CD4-positive, alpha-beta memory T cell (primary cell): Measurements from ENCODE around the gene SRRM5. TPM values are rescaled to one million over a fixed set of nuclear protein-coding genes. Genes with fewer than 3 reads are reported as not detected.
A peak's percentile ranks its signal among the peaks of the same experiment; 100 is the strongest.

ENCODE experiments used
- CTCF ChIA-PET: fragments of 350-600 bp; sonication (Branson Sonifier 250); formaldehyde crosslinking; loops from one replicate; lab custom pipeline; 2021; ENCODE audit warnings: inconsistent platforms; ENCODE audit not compliant: partially characterized antibody; lab: Charles Lee
- POLR2A ChIA-PET: fragments of 350-600 bp; sonication (Branson Sonifier 250); formaldehyde crosslinking; loops from one replicate; lab custom pipeline; 2021; ENCODE audit not compliant: partially characterized antibody; lab: Charles Lee
- DNase-seq, 5 donors: peaks; one replicate each; pipeline versions ENCODE4 v3.0.0 to v3.0.0-alpha.2; 2020 to 2022; ENCODE audit warnings: mixed read lengths in 1 of 5
- H3K27ac ChIP-seq: one replicate; pipeline ENCODE4 v1.7.0; 2013; ENCODE audit warnings: low read depth, low read length
- H3K27me3 ChIP-seq: 2 replicates; pipeline ENCODE4 v1.7.0; 2013; ENCODE audit warnings: mild to moderate bottlenecking, low read length, moderate library complexity; ENCODE audit not compliant: insufficient read depth
- H3K36me3 ChIP-seq: 2 replicates; pipeline ENCODE4 v1.7.0; 2013; ENCODE audit warnings: mild to moderate bottlenecking, low read length, moderate library complexity; ENCODE audit not compliant: insufficient read depth
- H3K4me1 ChIP-seq: 2 replicates; pipeline ENCODE4 v1.7.0; 2013; ENCODE audit warnings: mild to moderate bottlenecking, low read length, moderate library complexity; ENCODE audit not compliant: insufficient read depth
- H3K4me3 ChIP-seq, 2 donors: one replicate each; pipeline ENCODE4 v1.7.0; 2013; ENCODE audit warnings: low read length in 2 of 2, mild to moderate bottlenecking in 1 of 2
- H3K9me3 ChIP-seq, 2 donors: one replicate each; pipeline ENCODE4 v1.7.0; 2013; ENCODE audit warnings: low read length in 2 of 2, control low read depth in 1 of 2; ENCODE audit not compliant: control insufficient read depth in 1 of 2
- H3K27ac Mint-ChIP-seq, 7 donors: one replicate each; pipeline ENCODE4 v1.8.0; 2020 to 2021; ENCODE audit warnings: mixed read lengths in 7 of 7, mild to moderate bottlenecking in 6 of 7, inconsistent platforms in 3 of 7, moderate library complexity in 3 of 7
- H3K27me3 Mint-ChIP-seq, 2 donors: one replicate each; pipeline ENCODE4 v1.8.0; 2020 to 2021; ENCODE audit warnings: mixed read lengths in 2 of 2
- H3K36me3 Mint-ChIP-seq, 2 donors: one replicate each; pipeline ENCODE4 v1.8.0; 2020 to 2021; ENCODE audit warnings: mixed read lengths in 2 of 2, inconsistent platforms in 1 of 2, mild to moderate bottlenecking in 1 of 2
- H3K4me1 Mint-ChIP-seq, 4 donors: one replicate each; pipeline ENCODE4 v1.8.0; 2020 to 2021; ENCODE audit warnings: mixed read lengths in 4 of 4, mild to moderate bottlenecking in 1 of 4
- H3K4me3 Mint-ChIP-seq, 8 donors: one replicate each; pipeline ENCODE4 v1.8.0; 2020 to 2021; ENCODE audit warnings: mixed read lengths in 8 of 8, mild to moderate bottlenecking in 7 of 8, moderate library complexity in 6 of 8, inconsistent platforms in 3 of 8
- H3K9me3 Mint-ChIP-seq, 8 donors: one replicate each; pipeline ENCODE4 v1.8.0; 2020 to 2021; ENCODE audit warnings: mixed read lengths in 8 of 8, mild to moderate bottlenecking in 5 of 8, inconsistent platforms in 3 of 8, moderate library complexity in 1 of 8
- intact Hi-C: fragments of 100-400 bp; cut with micrococcal nuclease; formaldehyde crosslinking; loops from one replicate; pipeline ENCODE4 v1.15.1; 2023
- polyA plus RNA-seq, 2 donors: library from polyadenylated mRNA; unstranded; fragments of 300-500 nt; fragmentation: Illumina TruSeq; gene quantifications; one replicate each; pipeline ENCODE4 v1.2.3, GENCODE V29; 2021
- total RNA-seq, 2 experiments: library from RNA; stranded (reverse); gene quantifications; one replicate each; pipeline ENCODE4 v1.2.3, GENCODE V29; 2021

Gene SRRM5
- total and polyA plus RNA-seq, 4 experiments from 2014 or later: 0.10 to 0.99 (median 0.83) TPM; not detected in 1

GRCh38 chr19:43594710-43595604 lies 16.9 kb upstream of the SRRM5 start:
- Mint-ChIP-seq H3K27me3 (no peaks in the 10 kb centered on the region), H3K4me1 (peaks cover 24 to 53% (median 37%) of the 10 kb centered on the region in 4 donors), H3K4me3 (peak overlapping the region; percentile 93 to 98 (median 95)), H3K36me3 (peaks cover 4 to 42% of the 10 kb centered on the region in 2 donors), H3K27ac (peak overlapping the region; percentile 100), H3K9me3 (no peaks in the 10 kb centered on the region)
- no peaks in the 10 kb centered on the region for H3K9me3 ChIP-seq
- H3K4me3 ChIP-seq: peak overlapping the region; percentile 50 to 98
- ChIA-PET POLR2A (interaction anchor here (0.9 to 5.1 kb wide), 21 partner anchors 10 to 190 kb away, joined by 3 to 61 read pairs (median 6); partner anchors contain the start of genes PINLYP, PLAUR, XRCC1 and ZNF428), CTCF (interaction anchor here (0.6 to 7.2 kb wide), 36 partner anchors 10 to 215 kb away, joined by 3 to 245 read pairs (median 7); partner anchors contain the start of genes PHLDB3, PINLYP, XRCC1 and ZNF575)
- peak overlapping the region; percentile 93 for H3K27ac ChIP-seq
- H3K27me3 ChIP-seq: no peaks in the 10 kb centered on the region
- peaks cover 22% of the 10 kb centered on the region for H3K36me3 ChIP-seq
- DNase-seq: peak; percentile 77 to 86 (median 80)
- H3K4me1 ChIP-seq: peaks cover 26% of the 10 kb centered on the region
- intact Hi-C loops: loop anchor here (1.0 to 5.0 kb wide), 4 partner anchors 68 to 156 kb away; partner anchors contain the start of gene ETHE1

- no peaks in the 10 kb centered on the region for H3K9me3 ChIP-seq
- no peaks in the 10 kb centered on the region for H3K9me3 Mint-ChIP-seq
- peaks cover 4 to 43% of the 10 kb centered on the region in 2 donors for H3K36me3 Mint-ChIP-seq
- peaks cover 26% of the 10 kb centered on the region for H3K36me3 ChIP-seq
- H3K4me3 Mint-ChIP-seq: peak overlapping the region; percentile 93 to 98 (median 95)
- peak overlapping the region; percentile 100 for H3K27ac Mint-ChIP-seq
- H3K27ac ChIP-seq: peak overlapping the region; percentile 93
- peak overlapping the region; percentile 50 to 98 for H3K4me3 ChIP-seq
- DNase-seq: no peak
- intact Hi-C loops: loop anchor here (2.0 to 5.0 kb wide), 3 partner anchors 69 to 157 kb away; partner anchors contain the start of gene ETHE1
- H3K27me3 Mint-ChIP-seq: no peaks in the 10 kb centered on the region
- ChIA-PET CTCF (interaction anchor here (0.9 to 7.2 kb wide), 16 partner anchors 11 to 214 kb away, joined by 3 to 245 read pairs (median 16); partner anchors contain the start of genes PINLYP and XRCC1), POLR2A (interaction anchor here (1.1 to 5.1 kb wide), 20 partner anchors 10 to 1376 kb away, joined by 3 to 61 read pairs (median 6); partner anchors contain the start of genes PHLDB3, PINLYP, PLAUR and XRCC1)
- H3K4me1 ChIP-seq: peaks cover 26% of the 10 kb centered on the region
- peaks cover 24 to 50% (median 37%) of the 10 kb centered on the region in 4 donors for H3K4me1 Mint-ChIP-seq
- H3K27me3 ChIP-seq: no peaks in the 10 kb centered on the region
These were observed 16.3 kb upstream of the SRRM5 start for GRCh38 chr19:43595605-43595998.

GRCh38 chr19:43595999-43596841 lies 15.7 kb upstream of the SRRM5 start, which contains the start of the genes IRGQ and ZNF576:
Gene IRGQ (minus strand): TSS chr19:43596134. CDS start chr19:43595338, 796 bp downstream.
Gene ZNF576 (plus strand): TSS chr19:43596595. CDS start chr19:43597109, 514 bp downstream.
- Mint-ChIP-seq H3K4me1 (peaks cover 24 to 49% (median 35%) of the 10 kb centered on the region in 4 donors), H3K36me3 (peaks cover 4 to 44% of the 10 kb centered on the region in 2 donors), H3K9me3 (no peaks in the 10 kb centered on the region), H3K27ac (peak within 1 kb of the TSS; percentile 100), H3K27me3 (no peaks in the 10 kb centered on the region), H3K4me3 (peak within 1 kb of the TSS; percentile 93 to 98 (median 95))
- ChIA-PET POLR2A (interaction anchor here (0.8 to 5.1 kb wide), 21 partner anchors 9 to 1376 kb away, joined by 3 to 61 read pairs (median 6); partner anchors contain the start of genes CADM4, PHLDB3, PINLYP and PLAUR), CTCF (interaction anchor here (0.9 to 7.2 kb wide), 13 partner anchors 10 to 164 kb away, joined by 3 to 245 read pairs (median 19); partner anchors contain the start of genes PINLYP and XRCC1)
- Histone ChIP-seq H3K36me3 (peaks cover 26% of the 10 kb centered on the region), H3K27ac (peak within 1 kb of the TSS; percentile 93), H3K9me3 (no peaks in the 10 kb centered on the region), H3K27me3 (no peaks in the 10 kb centered on the region), H3K4me1 (peaks cover 26% of the 10 kb centered on the region), H3K4me3 (peak within 1 kb of the TSS; percentile 50 to 98)
- peak; percentile 99 for DNase-seq
- intact Hi-C loops: loop anchor here (1.0 to 5.0 kb wide), 10 partner anchors 21 to 157 kb away; partner anchors contain the start of genes ETHE1, PINLYP, XRCC1 and ZNF428

DNA sequence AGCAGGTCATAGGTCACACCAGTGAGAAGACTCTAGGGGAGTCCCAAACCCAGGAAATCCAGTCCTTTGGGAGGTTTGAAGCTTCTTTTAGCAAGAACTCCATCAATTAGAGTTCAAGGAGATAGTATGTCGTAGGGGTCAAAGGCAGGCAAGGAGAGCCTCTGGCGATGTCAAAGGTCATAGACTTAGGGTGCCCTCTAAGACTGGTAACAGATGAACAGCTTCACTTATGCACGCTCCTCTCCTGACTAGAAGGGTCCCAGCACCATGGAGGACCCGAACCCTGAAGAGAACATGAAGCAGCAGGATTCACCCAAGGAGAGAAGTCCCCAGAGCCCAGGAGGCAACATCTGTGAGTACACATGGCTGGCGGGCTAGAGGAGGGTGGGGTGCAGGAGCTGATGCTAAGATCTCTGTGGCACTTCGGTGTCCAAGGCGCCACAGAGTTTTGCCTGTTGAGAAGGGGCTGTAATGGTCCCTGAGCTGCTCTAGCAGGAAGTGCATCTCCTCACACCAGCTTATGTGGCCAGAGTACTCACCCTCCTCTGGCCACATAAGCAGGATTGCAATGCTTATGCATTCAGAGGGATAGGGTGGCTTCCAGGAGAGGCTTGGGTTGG lies 14.9 kb upstream of the SRRM5 start:
- DNase-seq: peak in 1 of 5 donors; percentile 48
- peaks cover 4 to 48% of the 10 kb centered on the region in 2 donors for H3K36me3 Mint-ChIP-seq

GRCh38 chr19:43597876-43598275 lies 14.0 kb upstream of the SRRM5 start:
- peaks cover 26% of the 10 kb centered on the region for H3K4me1 ChIP-seq
- no peaks in the 10 kb centered on the region for H3K27me3 ChIP-seq
- peaks cover 24 to 49% (median 34%) of the 10 kb centered on the region in 4 donors for H3K4me1 Mint-ChIP-seq
- H3K36me3 ChIP-seq: peaks cover 26% of the 10 kb centered on the region
- no peak overlapping the region for H3K4me3 ChIP-seq
- POLR2A ChIA-PET: interaction anchor here (0.8 to 5.1 kb wide), 2 partner anchors 23 to 65 kb away, joined by 4 to 49 read pairs; partner anchors contain the start of genes PINLYP, XRCC1 and ZNF575
- no peak for DNase-seq
- peak overlapping the region; percentile 51 to 98 (median 95) for H3K4me3 Mint-ChIP-seq
- CTCF ChIA-PET: interaction anchor here (1.2 to 7.2 kb wide), 4 partner anchors 9 to 79 kb away, joined by 4 to 245 read pairs (median 44); partner anchors contain the start of genes PINLYP and XRCC1
- peaks cover 4 to 55% of the 10 kb centered on the region in 2 donors for H3K36me3 Mint-ChIP-seq
- no peaks in the 10 kb centered on the region for H3K27me3 Mint-ChIP-seq
- peak overlapping the region; percentile 100 for H3K27ac Mint-ChIP-seq
- intact Hi-C loops: loop anchor here (5.0 kb wide), 1 partner anchor 136 kb away; no protein-coding TSS in a partner anchor
- H3K9me3 ChIP-seq: no peaks in the 10 kb centered on the region
- H3K27ac ChIP-seq: peak overlapping the region; percentile 93
- H3K9me3 Mint-ChIP-seq: no peaks in the 10 kb centered on the region

More for the DNA sequence above, 14.9 kb upstream of the SRRM5 start:
- intact Hi-C loops: loop anchor here (1.0 to 5.0 kb wide), 8 partner anchors 22 to 135 kb away; partner anchors contain the start of genes PINLYP, XRCC1, ZNF428 and ZNF575
- H3K9me3 ChIP-seq: no peaks in the 10 kb centered on the region
- H3K27ac Mint-ChIP-seq: peak overlapping the region; percentile 100
- H3K27me3 ChIP-seq: no peaks in the 10 kb centered on the region
- no peaks in the 10 kb centered on the region for H3K9me3 Mint-ChIP-seq
- H3K4me1 Mint-ChIP-seq: peaks cover 24 to 49% (median 36%) of the 10 kb centered on the region in 4 donors
- H3K4me1 ChIP-seq: peaks cover 26% of the 10 kb centered on the region
- CTCF ChIA-PET: interaction anchor here (0.8 to 7.2 kb wide), 9 partner anchors 9 to 149 kb away, joined by 3 to 245 read pairs (median 19); partner anchors contain the start of genes PINLYP and XRCC1
- POLR2A ChIA-PET: interaction anchor here (0.8 to 5.1 kb wide), 15 partner anchors 9 to 1377 kb away, joined by 3 to 61 read pairs (median 15); partner anchors contain the start of genes CADM4, PHLDB3, PINLYP and XRCC1
- peak overlapping the region; percentile 27 to 98 for H3K4me3 ChIP-seq
- no peaks in the 10 kb centered on the region for H3K27me3 Mint-ChIP-seq
- H3K36me3 ChIP-seq: peaks cover 26% of the 10 kb centered on the region
- peak overlapping the region; percentile 93 to 98 (median 95) for H3K4me3 Mint-ChIP-seq
- peak overlapping the region; percentile 93 for H3K27ac ChIP-seq
